Measurements from ENCODE around the gene VPS11. TPM values are rescaled to one million over a fixed set of nuclear protein-coding genes. Genes with fewer than 3 reads are reported as not detected.

The VPS11 gene
- total and polyA plus RNA-seq, 10 of the 15 experiments (the other 5 are each of a cell fraction or from before 2014, with no cell fraction given), result 15.8 to 26.4 (median 24.5) TPM

GRCh38 chr11:119030329-119031047 lies 37.1 kb upstream of the VPS11 start, which contains the start of gene SLC37A4 (continued):
- TF ChIP-seq ATF2 (IDR thresholded peaks at IDR 0.05; ENCODE audit: low read length), result no peak
- TF ChIP-seq IRF4 (IDR thresholded peaks at IDR 0.05; ENCODE audit: low read depth, low read length), result 0 out of 2 replicates have a peak, but pooled peaks have one; percentile 24
- peak; percentile 56; the same call in 1 of the 2 replicates for TF ChIP-seq YY1 (IDR thresholded peaks at IDR 0.05; ENCODE audit: low read depth, low read length)
- peak; percentile 30 for TF ChIP-seq MEF2B (IDR thresholded peaks at IDR 0.05; ENCODE audit: partially characterized antibody, poor library complexity, severe bottlenecking)
- TF ChIP-seq POLR2A (IDR thresholded peaks at IDR 0.05; ENCODE audit: low read depth, low read length), result peak; percentile 69
- TF ChIP-seq REST (IDR thresholded peaks at IDR 0.05; ENCODE audit: low read depth, low read length), result no peak
- TF ChIP-seq BRCA1 (IDR thresholded peaks at IDR 0.05; ENCODE audit: low read depth, low read length), result no peak
- TF ChIP-seq, protein P1, sequence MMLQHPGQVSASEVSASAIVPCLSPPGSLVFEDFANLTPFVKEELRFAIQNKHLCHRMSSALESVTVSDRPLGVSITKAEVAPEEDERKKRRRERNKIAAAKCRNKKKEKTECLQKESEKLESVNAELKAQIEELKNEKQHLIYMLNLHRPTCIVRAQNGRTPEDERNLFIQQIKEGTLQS (IDR thresholded peaks at IDR 0.05; ENCODE audit: borderline replicate concordance, extremely low read depth, low read depth, low read length), result peak; percentile 37; the same call in 1 of the 2 replicates
- no peak for TF ChIP-seq ZZZ3 (IDR thresholded peaks at IDR 0.05; ENCODE audit: control insufficient read depth, insufficient read length, low read depth)
- TF ChIP-seq IKZF1 (conservative IDR thresholded peaks at IDR 0.05), result peak; percentile 67
- TF ChIP-seq, protein P2, sequence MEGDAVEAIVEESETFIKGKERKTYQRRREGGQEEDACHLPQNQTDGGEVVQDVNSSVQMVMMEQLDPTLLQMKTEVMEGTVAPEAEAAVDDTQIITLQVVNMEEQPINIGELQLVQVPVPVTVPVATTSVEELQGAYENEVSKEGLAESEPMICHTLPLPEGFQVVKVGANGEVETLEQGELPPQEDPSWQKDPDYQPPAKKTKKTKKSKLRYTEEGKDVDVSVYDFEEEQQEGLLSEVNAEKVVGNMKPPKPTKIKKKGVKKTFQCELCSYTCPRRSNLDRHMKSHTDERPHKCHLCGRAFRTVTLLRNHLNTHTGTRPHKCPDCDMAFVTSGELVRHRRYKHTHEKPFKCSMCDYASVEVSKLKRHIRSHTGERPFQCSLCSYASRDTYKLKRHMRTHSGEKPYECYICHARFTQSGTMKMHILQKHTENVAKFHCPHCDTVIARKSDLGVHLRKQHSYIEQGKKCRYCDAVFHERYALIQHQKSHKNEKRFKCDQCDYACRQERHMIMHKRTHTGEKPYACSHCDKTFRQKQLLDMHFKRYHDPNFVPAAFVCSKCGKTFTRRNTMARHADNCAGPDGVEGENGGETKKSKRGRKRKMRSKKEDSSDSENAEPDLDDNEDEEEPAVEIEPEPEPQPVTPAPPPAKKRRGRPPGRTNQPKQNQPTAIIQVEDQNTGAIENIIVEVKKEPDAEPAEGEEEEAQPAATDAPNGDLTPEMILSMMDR (IDR thresholded peaks at IDR 0.05 in 2 of 3, conservative IDR thresholded peaks at IDR 0.05 in 1 of 3; ENCODE audit: control insufficient read depth in 2 of 3, extremely low read depth in 1 of 3, insufficient read depth in 1 of 3, low read depth in 3 of 3, low read length in 3 of 3), result peak in 2 of 3 experiments; percentile 95 to 96; a peak in 2 of 6 replicates
- TF ChIP-seq BACH1 (IDR thresholded peaks at IDR 0.05; ENCODE audit: borderline replicate concordance), result no peak
- no peak for TF ChIP-seq CEBPB (IDR thresholded peaks at IDR 0.05; ENCODE audit: borderline replicate concordance in 1 of 2, low read depth in 2 of 2, low read length in 2 of 2)
- 0 out of 2 replicates have a peak, but pooled peaks have one; percentile 35 for TF ChIP-seq CHD1 (IDR thresholded peaks at IDR 0.05; ENCODE audit: low read depth, low read length)
- TF ChIP-seq, protein P3, sequence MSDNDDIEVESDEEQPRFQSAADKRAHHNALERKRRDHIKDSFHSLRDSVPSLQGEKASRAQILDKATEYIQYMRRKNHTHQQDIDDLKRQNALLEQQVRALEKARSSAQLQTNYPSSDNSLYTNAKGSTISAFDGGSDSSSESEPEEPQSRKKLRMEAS (IDR thresholded peaks at IDR 0.05; ENCODE audit: low read depth, low read length), result peak; percentile 98
- TF ChIP-seq MYB (IDR thresholded peaks at IDR 0.05; ENCODE audit: borderline replicate concordance, low read depth, low read length), result no peak
- 0 out of 2 replicates have a peak, but pooled peaks have one; percentile 62 for TF ChIP-seq NKRF (conservative IDR thresholded peaks at IDR 0.05)
- no peak for TF ChIP-seq SPI1 (IDR thresholded peaks at IDR 0.05; ENCODE audit: borderline replicate concordance, insufficient read depth, low read depth, low read length)
- TF ChIP-seq PAX5 (IDR thresholded peaks at IDR 0.05; ENCODE audit: borderline replicate concordance, low read depth, low read length), result peak; percentile 62; the same call in 1 of the 2 replicates

All from GM12878 (cell line).